Epithelial cell of umbilical artery (primary cell): ENCODE results near the gene EPHA10. TPM values are rescaled to one million over a fixed set of nuclear protein-coding genes. Genes with fewer than 3 reads are reported as not detected.

Source experiments
- total RNA-seq: library from RNA; depleted of rRNA; stranded (reverse); fragments of >200 nt; gene quantifications from 2 replicates; pipeline ENCODE4 v1.2.3, GENCODE V29; 2014

The EPHA10 gene
- not detected in 2 replicates for total RNA-seq

DNA sequence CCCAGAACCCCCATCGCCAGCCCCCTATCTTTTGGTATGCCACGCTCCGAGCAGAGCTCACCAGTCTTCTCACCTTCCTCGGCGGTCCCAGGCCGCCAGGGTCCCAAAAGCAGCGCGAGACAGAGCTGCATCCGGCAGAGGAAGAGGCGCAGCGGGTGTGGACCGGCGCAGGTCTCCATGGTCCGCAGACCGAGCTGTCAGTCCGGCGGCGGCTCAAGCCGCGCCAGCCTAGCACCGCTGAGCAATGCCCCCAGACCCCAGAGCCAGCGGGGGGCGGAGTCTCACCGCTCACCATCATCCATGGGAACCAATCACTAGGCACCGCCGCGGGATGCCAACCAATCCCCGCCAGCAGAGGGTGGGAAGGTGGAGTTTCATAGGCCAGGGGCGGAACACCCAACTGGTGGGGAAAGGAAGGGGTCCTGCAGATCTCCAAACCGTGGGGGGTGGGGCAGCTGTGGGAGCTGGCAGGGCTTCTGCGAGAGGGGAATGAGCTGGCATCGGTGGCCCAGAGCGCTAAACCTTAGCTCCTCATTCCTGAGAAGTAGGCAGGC lies at the start of gene EPHA10:
EPHA10 (minus strand) TSS at position 233 of the 554 bp plus-strand sequence; CDS start at position 179, 54 bp downstream.

GRCh38 chr1:37807555-37808368 lies 42.8 kb upstream of the EPHA10 start, which contains the start of the genes C1orf122 and YRDC:
TSS of gene C1orf122 (plus strand) at chr1:37807790. CDS start at chr1:37808405, 615 bp downstream.
TSS of gene YRDC (minus strand) at chr1:37808208. CDS start at chr1:37808180, 28 bp downstream.

DNA sequence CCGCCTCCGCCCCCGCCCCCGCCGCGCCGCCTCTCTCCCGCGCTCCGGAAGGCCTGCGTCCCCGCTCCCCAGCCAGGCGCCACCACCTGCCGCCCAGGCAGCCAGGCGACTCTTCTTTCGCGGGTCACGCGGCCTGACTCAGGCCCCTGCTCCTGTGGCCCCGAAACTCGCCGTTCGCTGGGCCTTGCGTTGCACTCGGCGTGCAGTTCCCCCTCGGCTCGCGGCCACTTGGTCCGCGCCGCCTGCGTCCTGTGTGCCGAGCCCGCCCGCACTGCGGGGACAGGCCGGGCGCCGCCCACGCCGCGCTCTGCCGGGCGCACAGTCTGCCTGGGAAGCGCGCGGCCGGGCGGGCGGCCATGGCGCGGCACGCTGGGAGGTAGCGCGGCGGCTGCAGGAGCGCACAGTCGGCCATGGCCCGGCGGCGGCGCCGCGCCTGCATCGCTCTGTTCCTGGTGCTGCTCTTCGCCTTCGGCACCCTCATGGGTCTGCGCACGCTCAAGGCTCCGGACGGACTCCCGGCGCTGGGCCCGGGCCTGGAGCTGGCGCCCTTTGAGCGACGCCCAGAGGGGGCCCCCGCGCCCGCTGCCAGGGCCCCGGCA lies 29.0 kb upstream of the EPHA10 start, which contains the start of gene MANEAL:
MANEAL (plus strand) TSS at position 75 of the 599 bp plus-strand sequence; CDS start at position 411, 336 bp downstream.

GRCh38 chr1:37692078-37692833 lies 72.7 kb downstream of the EPHA10 start, which contains the start of gene CDCA8:
TSS of gene CDCA8 (plus strand) at chr1:37692516. CDS start at chr1:37692691, 175 bp downstream.

Other genes starting within 250 kb of the EPHA10 start
- 13.1 and 14.0 TPM in 2 replicates for gene SNIP1, start 210.8 kb downstream of the EPHA10 start, total RNA-seq
- 0.65 and 1.2 TPM in 2 replicates for gene DNALI1, start 208.2 kb downstream of the EPHA10 start, total RNA-seq
- gene GNL2, start 169.2 kb downstream of the EPHA10 start, total RNA-seq = 73.7 and 81.5 TPM in 2 replicates
- gene RSPO1, start 130.2 kb downstream of the EPHA10 start, total RNA-seq = not detected in 2 replicates
- gene CDCA8, start 72.6 kb downstream of the EPHA10 start, total RNA-seq = 12.0 and 15.3 TPM in 2 replicates
- 0.32 TPM in 1 of 2 replicates, not detected in the other for gene MANEAL, start 28.7 kb upstream of the EPHA10 start, total RNA-seq
- 21.1 TPM in 2 replicates for gene C1orf122, start 42.7 kb upstream of the EPHA10 start, total RNA-seq
- gene YRDC, start 43.1 kb upstream of the EPHA10 start, total RNA-seq = 21.4 and 41.3 TPM in 2 replicates
- gene MTF1, start 94.5 kb upstream of the EPHA10 start, total RNA-seq = 1.9 and 2.1 TPM in 2 replicates
- gene INPP5B, start 181.9 kb upstream of the EPHA10 start, total RNA-seq = 14.9 and 22.6 TPM in 2 replicates
- gene SF3A3, start 224.9 kb upstream of the EPHA10 start, total RNA-seq = 121 and 127 TPM in 2 replicates
- 12.3 and 21.1 TPM in 2 replicates for gene FHL3, start 240.4 kb upstream of the EPHA10 start, total RNA-seq
- 57.8 and 84.5 TPM in 2 replicates for gene UTP11, start 247.6 kb upstream of the EPHA10 start, total RNA-seq